ENCODE data around the gene ZMYND8. TPM values are rescaled to one million over a fixed set of nuclear protein-coding genes. Genes with fewer than 3 reads are reported as not detected.

ZMYND8 gene
- total and polyA plus RNA-seq, 2 donors (not counting 3 experiments of a cell fraction or from before 2014, with no cell fraction given) = 30.6 to 75.2 TPM

DNA sequence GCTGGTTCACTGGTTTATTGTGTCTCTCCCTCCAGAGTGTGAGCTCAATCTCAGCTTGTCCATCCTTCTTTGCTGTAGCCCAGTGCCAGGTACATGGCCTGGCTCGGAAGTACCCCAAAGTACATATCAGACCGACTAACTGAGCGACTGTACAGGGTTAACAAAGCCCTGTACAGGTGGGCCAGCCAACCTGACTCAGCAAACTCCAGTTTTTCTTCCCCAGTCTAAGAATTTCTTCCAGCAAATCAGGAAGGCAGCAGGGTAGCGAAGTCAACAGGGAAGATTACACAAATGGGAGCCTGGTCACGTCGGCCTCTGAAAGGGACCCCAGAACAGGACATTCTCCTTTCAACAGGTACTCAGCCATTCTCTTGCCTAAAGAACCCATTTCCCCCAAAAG lies 31.3 kb downstream of the ZMYND8 start:
- no peaks in the 10 kb centered on the region for H3K9me1 ChIP-seq (replicated peaks; ENCODE audit: control insufficient read depth, extremely low read depth, insufficient read depth, low read length)
- H3K4me1 ChIP-seq (ENCODE audit: control insufficient read depth, extremely low read depth, insufficient read depth, low read length) = peaks cover 30% of the 10 kb centered on the region
- BruUV-seq (replicated peaks) = no TSS peak
- CTCF ChIA-PET = interaction anchor here (1.0 to 7.1 kb wide), 3 partner anchors 16 to 59 kb away, joined by 3 to 58 read pairs (median 3); no protein-coding TSS in a partner anchor
- POLR2A ChIA-PET = interaction anchor here (0.6 kb wide), 1 partner anchor 17 kb away, joined by 7 read pairs; no protein-coding TSS in a partner anchor
- dilution Hi-C loops (cut with MboI; ENCODE audit: extremely low pct_ligation_motif_present, low sequenced_read_pairs) = no loop called here
- no peak for DNase-seq (ENCODE audit: low read depth, low spot score)
- H3K36me3 ChIP-seq (ENCODE audit: control insufficient read depth in 2 of 2, extremely low read depth in 1 of 2, insufficient read depth in 2 of 2, low read length in 2 of 2) = peaks cover 0 to 4% of the 10 kb centered on the region in 2 experiments
- H3K4me2 ChIP-seq (ENCODE audit: insufficient read depth, low read length) = no peak overlapping the region
- H3K27me3 ChIP-seq (ENCODE audit: control insufficient read depth in 2 of 2, insufficient read depth in 2 of 2, low read length in 2 of 2) = no peaks in the 10 kb centered on the region
- H3K27ac ChIP-seq (ENCODE audit: insufficient read depth, low read depth, low read length) = peak overlapping the region; percentile 10
- no peak overlapping the region for H3K9ac ChIP-seq (replicated peaks; ENCODE audit: extremely low read depth, insufficient read depth, low read length)
- H3K79me2 ChIP-seq (ENCODE audit: control insufficient read depth, insufficient read depth, low read length) = peaks cover 78% of the 10 kb centered on the region
- no peak for TF ChIP-seq POLR2AphosphoS5 (IDR thresholded peaks at IDR 0.05; ENCODE audit: insufficient read depth, low read depth, low read length)
- TF ChIP-seq, protein P1, sequence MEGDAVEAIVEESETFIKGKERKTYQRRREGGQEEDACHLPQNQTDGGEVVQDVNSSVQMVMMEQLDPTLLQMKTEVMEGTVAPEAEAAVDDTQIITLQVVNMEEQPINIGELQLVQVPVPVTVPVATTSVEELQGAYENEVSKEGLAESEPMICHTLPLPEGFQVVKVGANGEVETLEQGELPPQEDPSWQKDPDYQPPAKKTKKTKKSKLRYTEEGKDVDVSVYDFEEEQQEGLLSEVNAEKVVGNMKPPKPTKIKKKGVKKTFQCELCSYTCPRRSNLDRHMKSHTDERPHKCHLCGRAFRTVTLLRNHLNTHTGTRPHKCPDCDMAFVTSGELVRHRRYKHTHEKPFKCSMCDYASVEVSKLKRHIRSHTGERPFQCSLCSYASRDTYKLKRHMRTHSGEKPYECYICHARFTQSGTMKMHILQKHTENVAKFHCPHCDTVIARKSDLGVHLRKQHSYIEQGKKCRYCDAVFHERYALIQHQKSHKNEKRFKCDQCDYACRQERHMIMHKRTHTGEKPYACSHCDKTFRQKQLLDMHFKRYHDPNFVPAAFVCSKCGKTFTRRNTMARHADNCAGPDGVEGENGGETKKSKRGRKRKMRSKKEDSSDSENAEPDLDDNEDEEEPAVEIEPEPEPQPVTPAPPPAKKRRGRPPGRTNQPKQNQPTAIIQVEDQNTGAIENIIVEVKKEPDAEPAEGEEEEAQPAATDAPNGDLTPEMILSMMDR (IDR thresholded peaks at IDR 0.05; ENCODE audit: extremely low read depth in 1 of 2, insufficient read depth in 1 of 2, low read depth in 1 of 2, low read length in 2 of 2) = no peak
- no peak for TF ChIP-seq GATA2 (IDR thresholded peaks at IDR 0.05; ENCODE audit: insufficient read depth, insufficient read length, low read depth, low read length)
- TF ChIP-seq POLR2A (IDR thresholded peaks at IDR 0.05; ENCODE audit: low read depth, low read length) = no peak
- TF ChIP-seq JUN (IDR thresholded peaks at IDR 0.05; ENCODE audit: borderline replicate concordance, insufficient read depth, insufficient read length, low read depth) = no peak
- TF ChIP-seq FOS (IDR thresholded peaks at IDR 0.05; ENCODE audit: borderline replicate concordance, insufficient read depth, low read length) = no peak
- TF ChIP-seq EZH2 (IDR thresholded peaks at IDR 0.05; ENCODE audit: borderline replicate concordance, low read depth, low read length, severe bottlenecking) = no peak
- TF ChIP-seq MYC (IDR thresholded peaks at IDR 0.05; ENCODE audit: low read depth, low read length) = no peak
- TF ChIP-seq, protein P2, sequence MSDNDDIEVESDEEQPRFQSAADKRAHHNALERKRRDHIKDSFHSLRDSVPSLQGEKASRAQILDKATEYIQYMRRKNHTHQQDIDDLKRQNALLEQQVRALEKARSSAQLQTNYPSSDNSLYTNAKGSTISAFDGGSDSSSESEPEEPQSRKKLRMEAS (IDR thresholded peaks at IDR 0.05; ENCODE audit: insufficient read depth, insufficient read length) = no peak
- no peaks in the 10 kb centered on the region for H3K9me3 ChIP-seq (replicated peaks; ENCODE audit: control insufficient read depth, insufficient read depth, low read length)
- no peaks in the 10 kb centered on the region for H4K20me1 ChIP-seq (replicated peaks; ENCODE audit: control insufficient read depth, extremely low read depth, insufficient read depth, low read length)
- H2AFZ ChIP-seq (ENCODE audit: low read depth, low read length) = no peak overlapping the region
- FAIRE-seq = no peak
- intact Hi-C loops (cut with micrococcal nuclease) = no loop called here
- H3K4me3 ChIP-seq (replicated peaks in 1 of 3; ENCODE audit: insufficient read depth in 1 of 3, low read depth in 1 of 3, low read length in 3 of 3) = no peak overlapping the region

Data from endothelial cell of umbilical vein (primary cell).